ENCODE data around the gene TPK1. TPM values are rescaled to one million over a fixed set of nuclear protein-coding genes. Genes with fewer than 3 reads are reported as not detected.

TPK1 gene
- total and polyA plus RNA-seq, 2 of the 8 experiments (the other 6 are each of a cell fraction or from before 2014, with no cell fraction given): 1.9 to 2.7 TPM

DNA sequence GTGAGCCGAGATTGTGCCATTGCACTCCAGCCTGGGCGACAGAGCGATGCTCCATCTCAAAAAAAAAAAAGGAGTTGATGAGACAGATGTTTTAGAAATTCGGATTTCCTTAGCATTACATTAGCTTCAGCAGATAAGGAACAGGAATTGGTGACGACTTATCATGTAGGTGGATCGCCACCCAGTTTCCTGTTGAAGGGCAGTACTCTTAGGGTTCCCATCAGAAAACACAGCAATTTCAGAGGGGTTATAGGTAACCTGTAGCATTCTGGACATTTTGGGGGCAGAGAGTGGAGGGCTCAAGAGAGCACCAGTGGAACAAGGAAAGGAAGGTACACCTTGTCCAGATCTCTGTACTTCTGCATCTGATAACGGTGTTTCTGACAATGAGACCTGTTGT, 286.0 kb downstream of the TPK1 start:
- Histone ChIP-seq H2BK20ac (ENCODE audit: low read length) (no peak overlapping the region), H3K4me1 (replicated peaks in 1 of 4; ENCODE audit: control insufficient read depth in 3 of 4, insufficient read depth in 4 of 4, low read length in 3 of 4) (no peaks in the 10 kb centered on the region), H4K20me1 (replicated peaks in 1 of 2; ENCODE audit: control insufficient read depth in 1 of 2, insufficient read depth in 2 of 2, low read length in 2 of 2) (no peaks in the 10 kb centered on the region), H3K36me3 (ENCODE audit: control insufficient read depth in 2 of 4, insufficient read depth in 4 of 4, low read length in 3 of 4) (no peaks in the 10 kb centered on the region), H3K14ac (ENCODE audit: insufficient read length) (no peak overlapping the region), H3K4me3 (ENCODE audit: extremely low read depth in 1 of 4, insufficient read depth in 2 of 4, low read depth in 3 of 4, low read length in 4 of 4) (no peak overlapping the region), H3K79me2 (ENCODE audit: control insufficient read depth in 1 of 2, insufficient read depth in 2 of 2, low read length in 2 of 2) (no peaks in the 10 kb centered on the region), H2BK12ac (ENCODE audit: low read depth, low read length) (no peak overlapping the region), H4K91ac (replicated peaks; ENCODE audit: insufficient read length, low read length) (no peak overlapping the region), H3K56ac (replicated peaks; ENCODE audit: insufficient read length, low read depth, low read length) (no peak overlapping the region), H2BK120ac (replicated peaks; ENCODE audit: low read depth, low read length) (no peak overlapping the region), H2BK15ac (ENCODE audit: low read length) (no peak overlapping the region), H2AK5ac (ENCODE audit: low read depth, low read length) (no peak overlapping the region), H2AFZ (ENCODE audit: low read length) (no peak overlapping the region), H3K79me1 (ENCODE audit: low read depth, low read length) (no peaks in the 10 kb centered on the region), H3K4me2 (ENCODE audit: insufficient read depth in 1 of 2, low read depth in 2 of 2, low read length in 2 of 2) (no peak overlapping the region), H4K8ac (ENCODE audit: extremely low read depth, insufficient read depth, low read length) (no peak overlapping the region), H3K4ac (replicated peaks; ENCODE audit: insufficient read length, low read depth, low read length) (no peak overlapping the region), H3K9ac (replicated peaks in 1 of 4; ENCODE audit: extremely low read depth in 1 of 4, low read depth in 3 of 4, low read length in 3 of 4) (no peak overlapping the region), H2BK5ac (ENCODE audit: low read depth, low read length) (no peak overlapping the region), H3K27me3 (replicated peaks in 1 of 4; ENCODE audit: control insufficient read depth in 3 of 4, extremely low read depth in 1 of 4, insufficient read depth in 3 of 4, low read length in 3 of 4) (no peaks in the 10 kb centered on the region), H3K18ac (ENCODE audit: extremely low read depth, low read length) (no peak overlapping the region), H4K5ac (ENCODE audit: insufficient read length, low read depth, low read length) (no peak overlapping the region), H3K23me2 (ENCODE audit: low read depth, low read length) (no peaks in the 10 kb centered on the region), H3K9me3 (ENCODE audit: insufficient read depth in 2 of 2, low read depth in 1 of 2, low read length in 1 of 2) (no peaks in the 10 kb centered on the region), H3K27ac (ENCODE audit: low read depth, low read length) (no peak overlapping the region), H3K23ac (ENCODE audit: insufficient read length) (no peak overlapping the region)
- DNase-seq (ENCODE audit: low read depth in 1 of 2, low spot score in 2 of 2): no peak
- ChIA-PET CTCF (ENCODE audit: partially characterized antibody) (interaction anchor here (0.7 to 1.6 kb wide), 2 partner anchors 9 to 1356 kb away, joined by 4 to 7 read pairs; no protein-coding TSS in a partner anchor), POLR2A (ENCODE audit: partially characterized antibody) (no interaction called here)
- WGBS, 2 experiments (ENCODE audit: extremely low coverage in 1 of 2, insufficient coverage in 1 of 2, insufficient read length in 1 of 2, insufficient replicate concordance in 2 of 2, low coverage in 1 of 2, low lambda C conversion rate in 2 of 2, missing lambda C conversion rate in 1 of 2): 94% methylated on average over 7 of the region's 7 CpGs; no CpG with 5 or more reads in 1 of the 2 experiments
- no peak for TF ChIP-seq BCL11A (IDR thresholded peaks at IDR 0.05; ENCODE audit: low read depth in 2 of 2, low read length in 2 of 2)
- TF ChIP-seq CHD1 (IDR thresholded peaks at IDR 0.05; ENCODE audit: low read depth, low read length): no peak
- TF ChIP-seq, protein P1, sequence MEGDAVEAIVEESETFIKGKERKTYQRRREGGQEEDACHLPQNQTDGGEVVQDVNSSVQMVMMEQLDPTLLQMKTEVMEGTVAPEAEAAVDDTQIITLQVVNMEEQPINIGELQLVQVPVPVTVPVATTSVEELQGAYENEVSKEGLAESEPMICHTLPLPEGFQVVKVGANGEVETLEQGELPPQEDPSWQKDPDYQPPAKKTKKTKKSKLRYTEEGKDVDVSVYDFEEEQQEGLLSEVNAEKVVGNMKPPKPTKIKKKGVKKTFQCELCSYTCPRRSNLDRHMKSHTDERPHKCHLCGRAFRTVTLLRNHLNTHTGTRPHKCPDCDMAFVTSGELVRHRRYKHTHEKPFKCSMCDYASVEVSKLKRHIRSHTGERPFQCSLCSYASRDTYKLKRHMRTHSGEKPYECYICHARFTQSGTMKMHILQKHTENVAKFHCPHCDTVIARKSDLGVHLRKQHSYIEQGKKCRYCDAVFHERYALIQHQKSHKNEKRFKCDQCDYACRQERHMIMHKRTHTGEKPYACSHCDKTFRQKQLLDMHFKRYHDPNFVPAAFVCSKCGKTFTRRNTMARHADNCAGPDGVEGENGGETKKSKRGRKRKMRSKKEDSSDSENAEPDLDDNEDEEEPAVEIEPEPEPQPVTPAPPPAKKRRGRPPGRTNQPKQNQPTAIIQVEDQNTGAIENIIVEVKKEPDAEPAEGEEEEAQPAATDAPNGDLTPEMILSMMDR (IDR thresholded peaks at IDR 0.05; ENCODE audit: control extremely low read depth in 1 of 3, insufficient read depth in 1 of 3, low read depth in 1 of 3, low read length in 3 of 3): no peak
- no peak for TF ChIP-seq CBX8 (IDR thresholded peaks at IDR 0.05; ENCODE audit: borderline replicate concordance, low read depth, low read length)
- TF ChIP-seq NANOG (IDR thresholded peaks at IDR 0.05; ENCODE audit: insufficient read depth, low read depth, low read length, poor library complexity, severe bottlenecking): no peak
- FAIRE-seq: no peak

Data from H1 (cell line).